GM21737 (cell line): ENCODE results near the gene CSNK1G1.
"Not testable (repeated sequence)": the region's sequence is repeated elsewhere in the genome, so short reads cannot be mapped to it uniquely, and the experiment has no call there.

Source experiments
- ATAC-seq: cut with Tn5 transposase; IDR thresholded peaks from one replicate; pipeline ENCODE4 v1.9.1; 2021; ENCODE audit warnings: mild to moderate bottlenecking, moderate library complexity; ENCODE audit not compliant: unreplicated experiment

The CSNK1G1 gene

GRCh38 chr15:64351265-64351664 lies 4.7 kb downstream of the CSNK1G1 start:
- no peak for ATAC-seq

- no peak for ATAC-seq
Measured at GRCh38 chr15:64349375-64349774, 6.6 kb downstream of the CSNK1G1 start.

- no peak for ATAC-seq
Measured at GRCh38 chr15:64348455-64348854, 7.5 kb downstream of the CSNK1G1 start.

GRCh38 chr15:64346242-64346641 lies 9.7 kb downstream of the CSNK1G1 start:
- ATAC-seq = not testable (repeated sequence)

GRCh38 chr15:64344651-64345294 lies 11.2 kb downstream of the CSNK1G1 start:
- ATAC-seq = no peak

- ATAC-seq = no peak
Measured at GRCh38 chr15:64343841-64344240, 12.1 kb downstream of the CSNK1G1 start.

GRCh38 chr15:64343222-64343621 lies 12.8 kb downstream of the CSNK1G1 start:
- ATAC-seq = no peak

GRCh38 chr15:64341961-64342360 lies 14.0 kb downstream of the CSNK1G1 start:
- no peak for ATAC-seq

GRCh38 chr15:64340355-64340754 lies 15.6 kb downstream of the CSNK1G1 start:
- ATAC-seq = no peak

GRCh38 chr15:64337761-64338160 lies 18.2 kb downstream of the CSNK1G1 start:
- ATAC-seq = no peak

GRCh38 chr15:64333986-64334929 lies 21.7 kb downstream of the CSNK1G1 start:
- ATAC-seq = no peak

- no peak for ATAC-seq
Measured at GRCh38 chr15:64333516-64333915, 22.5 kb downstream of the CSNK1G1 start.

- ATAC-seq = not testable (repeated sequence)
Measured at GRCh38 chr15:64331668-64332067, 24.3 kb downstream of the CSNK1G1 start.

GRCh38 chr15:64326975-64327374 lies 29.0 kb downstream of the CSNK1G1 start:
- not testable (repeated sequence) for ATAC-seq

- ATAC-seq = not testable (repeated sequence)
Measured at GRCh38 chr15:64326458-64326857, 29.5 kb downstream of the CSNK1G1 start.

GRCh38 chr15:64324165-64324877 lies 31.7 kb downstream of the CSNK1G1 start:
- ATAC-seq = no peak

GRCh38 chr15:64315216-64315615 lies 40.8 kb downstream of the CSNK1G1 start:
- no peak for ATAC-seq

GRCh38 chr15:64314456-64314855 lies 41.5 kb downstream of the CSNK1G1 start:
- ATAC-seq = no peak

GRCh38 chr15:64311566-64311965 lies 44.4 kb downstream of the CSNK1G1 start:
- ATAC-seq = no peak

- ATAC-seq = no peak
Measured at GRCh38 chr15:64310036-64310435, 45.9 kb downstream of the CSNK1G1 start.

- ATAC-seq = no peak
Measured at GRCh38 chr15:64305261-64305660, 50.7 kb downstream of the CSNK1G1 start.
